Activated naive CD8-positive, alpha-beta T cell treated with anti-CD3 and anti-CD28 coated beads for 36 hours (primary cell): Measurements from ENCODE around the gene TMEM182. TPM values are rescaled to one million over a fixed set of nuclear protein-coding genes. Genes with fewer than 3 reads are reported as not detected.
A peak's percentile ranks its signal among the peaks of the same experiment; 100 is the strongest.

Experiments used
- DNase-seq: peaks from one replicate; pipeline ENCODE4 v3.0.0; 2021
- H3K27ac Mint-ChIP-seq: one replicate; pipeline ENCODE4 v1.8.0; 2022; ENCODE audit warnings: mild to moderate bottlenecking, moderate library complexity, mixed read lengths
- H3K27me3 Mint-ChIP-seq: one replicate; pipeline ENCODE4 v1.8.0; 2022; ENCODE audit warnings: mild to moderate bottlenecking, mixed read lengths
- H3K36me3 Mint-ChIP-seq: one replicate; pipeline ENCODE4 v1.8.0; 2021; ENCODE audit warnings: mild to moderate bottlenecking, mixed read lengths
- H3K4me1 Mint-ChIP-seq: one replicate; pipeline ENCODE4 v1.8.0; 2021; ENCODE audit warnings: mixed read lengths
- H3K4me3 Mint-ChIP-seq: one replicate; pipeline ENCODE4 v1.8.0; 2022; ENCODE audit warnings: mild to moderate bottlenecking, moderate library complexity, mixed read lengths
- H3K9me3 Mint-ChIP-seq: one replicate; pipeline ENCODE4 v1.8.0; 2022; ENCODE audit warnings: mixed read lengths
- total RNA-seq, 2 experiments: library from RNA; stranded (reverse); gene quantifications; one replicate each; pipeline ENCODE4 v1.2.3, GENCODE V29; 2021

The TMEM182 gene
- total RNA-seq, 2 experiments from 2014 or later: 4.4 to 4.5 TPM

- no peaks in the 10 kb centered on the region for H3K4me1 Mint-ChIP-seq
- H3K27ac Mint-ChIP-seq: no peak overlapping the region
- H3K4me3 Mint-ChIP-seq: no peak overlapping the region
- peaks cover 2% of the 10 kb centered on the region for H3K9me3 Mint-ChIP-seq
- DNase-seq: peak; percentile 12
- peaks cover 8% of the 10 kb centered on the region for H3K36me3 Mint-ChIP-seq
- H3K27me3 Mint-ChIP-seq: peaks cover 12% of the 10 kb centered on the region
Observed at GRCh38 chr2:102848366-102848839, 86.6 kb downstream of the TMEM182 start.

- Mint-ChIP-seq H3K36me3 (peaks cover 13% of the 10 kb centered on the region), H3K4me3 (no peak overlapping the region), H3K27me3 (peaks cover 12% of the 10 kb centered on the region), H3K27ac (no peak overlapping the region), H3K9me3 (peaks cover 7% of the 10 kb centered on the region), H3K4me1 (no peaks in the 10 kb centered on the region)
- no peak for DNase-seq
Observed at GRCh38 chr2:102850888-102851287, 89.1 kb downstream of the TMEM182 start.

- no peak for DNase-seq
- Mint-ChIP-seq H3K27ac (no peak overlapping the region), H3K36me3 (peaks cover 13% of the 10 kb centered on the region), H3K9me3 (peaks cover 7% of the 10 kb centered on the region), H3K27me3 (peaks cover 9% of the 10 kb centered on the region), H3K4me1 (no peaks in the 10 kb centered on the region), H3K4me3 (no peak overlapping the region)
Observed at GRCh38 chr2:102852867-102853266, 91.0 kb downstream of the TMEM182 start.

Other genes with a start within 250 kb of the TMEM182 start
- under 1 TPM in 1 of 2 experiments, not detected in 1; 0.04 TPM for gene SLC9A2, start 142.5 kb upstream of the TMEM182 start, total RNA-seq